Measurements from ENCODE around the gene LASP1. TPM values are rescaled to one million over a fixed set of nuclear protein-coding genes. Genes with fewer than 3 reads are reported as not detected.

LASP1 gene
- polyA plus RNA-seq, 4 donors = 152 to 296 (median 235) TPM

- H3K4me1 ChIP-seq (ENCODE audit: control insufficient read depth in 3 of 3, insufficient read depth in 2 of 3, low read depth in 1 of 3, low read length in 2 of 3) = peaks cover 30 to 94% (median 35%) of the 10 kb centered on the region in 3 donors
- no peak for FAIRE-seq
- WGBS, 3 donors = 27 to 43% (median 40%) methylated on average over 8 of the region's 8 CpGs
- no peak overlapping the region for H3K4me3 ChIP-seq (ENCODE audit: low read depth in 1 of 3, low read length in 3 of 3)
- peak in 1 of 2 donors; percentile 83 for DNase-seq
- peak overlapping the region; percentile 12 to 48 (median 41) for H3K27ac ChIP-seq (ENCODE audit: low read depth in 1 of 3, low read length in 2 of 3)
- H3K9me3 ChIP-seq (ENCODE audit: control insufficient read depth in 2 of 2, insufficient read depth in 1 of 2, low read depth in 1 of 2, low read length in 1 of 2) = no peaks in the 10 kb centered on the region
- H3K36me3 ChIP-seq (ENCODE audit: control insufficient read depth in 3 of 3, insufficient read depth in 2 of 3, low read depth in 1 of 3, low read length in 3 of 3) = peaks cover 5 to 97% (median 21%) of the 10 kb centered on the region in 3 donors
- no peaks in the 10 kb centered on the region for H3K27me3 ChIP-seq (ENCODE audit: control insufficient read depth in 3 of 3, insufficient read depth in 3 of 3, low read length in 3 of 3)
These were observed 11.8 kb downstream of the LASP1 start for GRCh38 chr17:38881600-38882191.

GRCh38 chr17:38882870-38883269 is 13.0 kb downstream of the LASP1 start:
- Histone ChIP-seq H3K4me3 (ENCODE audit: low read depth in 1 of 3, low read length in 3 of 3) (no peak overlapping the region), H3K4me1 (ENCODE audit: control insufficient read depth in 3 of 3, insufficient read depth in 2 of 3, low read depth in 1 of 3, low read length in 2 of 3) (peaks cover 27 to 93% (median 35%) of the 10 kb centered on the region in 3 donors), H3K27ac (ENCODE audit: low read depth in 1 of 3, low read length in 2 of 3) (peak overlapping the region in 2 of 3 donors; percentile 49 to 68), H3K36me3 (ENCODE audit: control insufficient read depth in 3 of 3, insufficient read depth in 2 of 3, low read depth in 1 of 3, low read length in 3 of 3) (peaks cover 8 to 97% (median 23%) of the 10 kb centered on the region in 3 donors), H3K9me3 (ENCODE audit: control insufficient read depth in 2 of 2, insufficient read depth in 1 of 2, low read depth in 1 of 2, low read length in 1 of 2) (no peaks in the 10 kb centered on the region), H3K27me3 (ENCODE audit: control insufficient read depth in 3 of 3, insufficient read depth in 3 of 3, low read length in 3 of 3) (no peaks in the 10 kb centered on the region)
- 83 to 96% (median 86%) methylated on average over 2 of the region's 2 CpGs for WGBS, 3 donors
- DNase-seq (no peak), FAIRE-seq (no peak)

DNA sequence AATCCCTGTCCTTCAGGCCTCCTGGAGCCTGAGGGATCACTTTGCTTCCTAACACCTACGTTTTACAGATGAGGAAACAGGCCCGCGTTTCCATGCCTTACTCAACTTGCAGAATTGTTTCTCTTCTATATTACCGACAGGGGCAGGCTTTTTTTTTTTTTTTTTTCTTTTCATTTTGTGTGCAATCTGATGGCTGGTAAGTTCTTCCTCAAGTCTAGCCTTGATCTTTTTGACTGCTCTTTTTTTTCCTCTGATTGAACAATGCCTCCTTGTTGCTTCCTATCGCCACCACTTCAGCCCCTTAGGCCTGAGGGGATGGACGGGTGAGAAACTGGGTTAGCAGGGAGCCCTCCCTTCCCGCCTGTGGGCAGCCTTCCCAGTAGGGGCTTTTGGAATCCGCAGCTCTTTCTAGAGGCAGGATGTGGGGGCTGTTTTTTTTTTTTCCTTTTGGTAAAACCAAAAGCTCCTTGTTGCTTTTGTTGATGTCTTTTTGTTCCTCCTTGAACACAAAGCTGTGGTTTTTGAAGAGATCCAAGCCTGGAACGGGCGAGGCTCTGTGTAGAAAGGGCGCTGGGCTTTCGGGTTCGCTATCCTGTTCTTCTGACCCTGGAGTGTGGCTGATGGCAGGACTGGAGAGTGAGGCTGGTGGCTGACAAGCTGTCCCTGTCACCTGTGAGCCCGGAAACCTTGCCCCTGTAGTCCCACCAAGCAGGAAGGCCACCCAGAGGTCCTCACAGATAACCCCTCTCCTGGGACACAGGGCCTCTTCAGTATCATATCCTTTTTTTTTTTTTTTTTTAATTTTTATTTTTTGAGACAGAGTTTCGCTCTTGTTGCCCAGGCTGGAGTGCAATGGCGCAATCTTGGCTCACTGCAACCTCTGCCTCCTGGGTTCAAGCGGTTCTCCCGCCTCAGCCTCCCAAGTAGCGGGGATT is 14.0 kb downstream of the LASP1 start:
- Histone ChIP-seq H3K4me1 (ENCODE audit: control insufficient read depth in 3 of 3, insufficient read depth in 2 of 3, low read depth in 1 of 3, low read length in 2 of 3) (peaks cover 25 to 83% (median 28%) of the 10 kb centered on the region in 3 donors), H3K27me3 (ENCODE audit: control insufficient read depth in 3 of 3, insufficient read depth in 3 of 3, low read length in 3 of 3) (no peaks in the 10 kb centered on the region), H3K36me3 (ENCODE audit: control insufficient read depth in 3 of 3, insufficient read depth in 2 of 3, low read depth in 1 of 3, low read length in 3 of 3) (peaks cover 8 to 97% (median 20%) of the 10 kb centered on the region in 3 donors), H3K9me3 (ENCODE audit: control insufficient read depth in 2 of 2, insufficient read depth in 1 of 2, low read depth in 1 of 2, low read length in 1 of 2) (no peaks in the 10 kb centered on the region), H3K27ac (ENCODE audit: low read depth in 1 of 3, low read length in 2 of 3) (peak overlapping the region; percentile 80 to 91 (median 82)), H3K4me3 (ENCODE audit: low read depth in 1 of 3, low read length in 3 of 3) (no peak overlapping the region)
- FAIRE-seq = no peak
- no peak for DNase-seq
- WGBS, 3 donors = 46 to 65% (median 55%) methylated on average over 18 to 19 of the region's 19 CpGs

GRCh38 chr17:38885044-38885727 is 15.3 kb downstream of the LASP1 start:
- Histone ChIP-seq H3K36me3 (ENCODE audit: control insufficient read depth in 3 of 3, insufficient read depth in 2 of 3, low read depth in 1 of 3, low read length in 3 of 3) (peaks cover 4 to 97% (median 16%) of the 10 kb centered on the region in 3 donors), H3K27ac (ENCODE audit: low read depth in 1 of 3, low read length in 2 of 3) (peak overlapping the region; percentile 72 to 91 (median 82)), H3K4me3 (ENCODE audit: low read depth in 1 of 3, low read length in 3 of 3) (no peak overlapping the region), H3K4me1 (ENCODE audit: control insufficient read depth in 3 of 3, insufficient read depth in 2 of 3, low read depth in 1 of 3, low read length in 2 of 3) (peaks cover 20 to 77% (median 23%) of the 10 kb centered on the region in 3 donors), H3K27me3 (ENCODE audit: control insufficient read depth in 3 of 3, insufficient read depth in 3 of 3, low read length in 3 of 3) (no peaks in the 10 kb centered on the region), H3K9me3 (ENCODE audit: control insufficient read depth in 2 of 2, insufficient read depth in 1 of 2, low read depth in 1 of 2, low read length in 1 of 2) (no peaks in the 10 kb centered on the region)
- peak; percentile 91 to 96 for DNase-seq
- no peak for FAIRE-seq
- WGBS, 3 donors = 23 to 52% (median 38%) methylated on average over 9 of the region's 9 CpGs

DNA sequence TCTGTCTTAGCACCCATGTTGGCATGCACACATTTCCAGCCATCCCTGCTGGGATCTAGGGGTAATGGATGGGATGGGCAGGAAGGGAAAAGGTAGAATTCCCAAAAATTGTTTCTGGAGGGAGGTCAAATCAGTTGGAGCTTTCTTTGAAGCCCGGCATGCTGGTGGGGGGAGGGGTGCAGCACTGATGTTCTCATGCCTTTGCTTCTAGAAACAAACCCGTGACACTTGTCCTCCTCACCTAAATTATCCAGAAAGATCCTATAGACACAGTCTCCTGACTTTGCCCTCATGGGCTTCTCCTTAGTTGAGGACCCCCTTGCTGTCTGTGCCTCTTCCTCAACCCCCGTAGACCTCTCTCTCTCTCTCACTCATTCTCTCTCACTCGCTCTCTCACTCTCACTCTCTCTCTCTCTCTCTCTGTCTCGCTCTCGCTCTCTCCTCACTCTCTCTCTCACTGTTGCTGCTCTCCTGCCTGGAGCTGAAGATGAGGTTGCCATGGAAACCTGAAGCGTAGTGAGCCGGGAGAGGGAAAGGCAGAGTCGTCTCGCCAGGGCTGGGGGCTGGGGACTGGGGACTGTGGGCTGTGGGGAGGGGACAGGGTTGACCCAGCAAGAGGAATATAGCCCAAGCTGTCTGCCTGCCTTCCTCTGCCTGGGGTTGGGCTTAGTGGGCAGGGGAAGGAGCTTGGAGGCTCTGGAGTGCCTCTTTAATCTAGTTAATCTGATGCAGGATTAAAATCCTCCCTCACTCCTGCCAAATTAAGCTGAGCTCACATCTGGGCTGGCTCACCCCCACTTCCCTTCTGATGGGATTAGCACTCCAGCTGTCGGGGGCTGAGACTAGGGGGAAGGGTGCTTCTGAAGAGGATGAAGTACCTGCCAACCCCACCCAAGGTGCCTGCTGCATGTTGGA is 16.1 kb downstream of the LASP1 start:
- Histone ChIP-seq H3K27ac (ENCODE audit: low read depth in 1 of 3, low read length in 2 of 3) (peak overlapping the region; percentile 72 to 83 (median 82)), H3K4me3 (ENCODE audit: low read depth in 1 of 3, low read length in 3 of 3) (peak overlapping the region in 1 of 3 donors; percentile 12), H3K9me3 (ENCODE audit: control insufficient read depth in 2 of 2, insufficient read depth in 1 of 2, low read depth in 1 of 2, low read length in 1 of 2) (no peaks in the 10 kb centered on the region), H3K36me3 (ENCODE audit: control insufficient read depth in 3 of 3, insufficient read depth in 2 of 3, low read depth in 1 of 3, low read length in 3 of 3) (peaks cover 4 to 97% (median 21%) of the 10 kb centered on the region in 3 donors), H3K27me3 (ENCODE audit: control insufficient read depth in 3 of 3, insufficient read depth in 3 of 3, low read length in 3 of 3) (no peaks in the 10 kb centered on the region), H3K4me1 (ENCODE audit: control insufficient read depth in 3 of 3, insufficient read depth in 2 of 3, low read depth in 1 of 3, low read length in 2 of 3) (peaks cover 18 to 69% (median 20%) of the 10 kb centered on the region in 3 donors)
- FAIRE-seq = no peak
- DNase-seq = no peak
- WGBS, 3 donors = 25 to 37% (median 31%) methylated on average over 11 of the region's 11 CpGs

- peak overlapping the region; percentile 72 to 83 (median 82) for H3K27ac ChIP-seq (ENCODE audit: low read depth in 1 of 3, low read length in 2 of 3)
- H3K27me3 ChIP-seq (ENCODE audit: control insufficient read depth in 3 of 3, insufficient read depth in 3 of 3, low read length in 3 of 3) = no peaks in the 10 kb centered on the region
These were observed 16.8 kb downstream of the LASP1 start for GRCh38 chr17:38886643-38887010.

GRCh38 chr17:38888842-38889241 is 19.0 kb downstream of the LASP1 start:
- H3K4me3 ChIP-seq (ENCODE audit: low read depth in 1 of 3, low read length in 3 of 3) = no peak overlapping the region
- H3K36me3 ChIP-seq (ENCODE audit: control insufficient read depth in 3 of 3, insufficient read depth in 2 of 3, low read depth in 1 of 3, low read length in 3 of 3) = peaks cover 9 to 97% (median 30%) of the 10 kb centered on the region in 3 donors
- no peak for DNase-seq
- H3K27me3 ChIP-seq (ENCODE audit: control insufficient read depth in 3 of 3, insufficient read depth in 3 of 3, low read length in 3 of 3) = no peaks in the 10 kb centered on the region
- H3K4me1 ChIP-seq (ENCODE audit: control insufficient read depth in 3 of 3, insufficient read depth in 2 of 3, low read depth in 1 of 3, low read length in 2 of 3) = peaks cover 9 to 43% (median 19%) of the 10 kb centered on the region in 3 donors
- FAIRE-seq = no peak
- WGBS, 3 donors = 91 to 93% (median 91%) methylated on average over 9 of the region's 9 CpGs
- no peak overlapping the region for H3K27ac ChIP-seq (ENCODE audit: low read depth in 1 of 3, low read length in 2 of 3)
- no peaks in the 10 kb centered on the region for H3K9me3 ChIP-seq (ENCODE audit: control insufficient read depth in 2 of 2, insufficient read depth in 1 of 2, low read depth in 1 of 2, low read length in 1 of 2)

More at GRCh38 chr17:38886643-38887010, 16.8 kb downstream of the LASP1 start:
- FAIRE-seq = no peak
- H3K36me3 ChIP-seq (ENCODE audit: control insufficient read depth in 3 of 3, insufficient read depth in 2 of 3, low read depth in 1 of 3, low read length in 3 of 3) = peaks cover 4 to 97% (median 21%) of the 10 kb centered on the region in 3 donors
- DNase-seq = peak; percentile 83 to 93
- no peaks in the 10 kb centered on the region for H3K9me3 ChIP-seq (ENCODE audit: control insufficient read depth in 2 of 2, insufficient read depth in 1 of 2, low read depth in 1 of 2, low read length in 1 of 2)
- 16 to 55% (median 27%) methylated on average over 8 of the region's 8 CpGs for WGBS, 3 donors
- peaks cover 13 to 63% (median 20%) of the 10 kb centered on the region in 3 donors for H3K4me1 ChIP-seq (ENCODE audit: control insufficient read depth in 3 of 3, insufficient read depth in 2 of 3, low read depth in 1 of 3, low read length in 2 of 3)
- peak overlapping the region in 1 of 3 donors; percentile 12 for H3K4me3 ChIP-seq (ENCODE audit: low read depth in 1 of 3, low read length in 3 of 3)
